Calu3 (cell line): Measurements from ENCODE around the gene ANXA1. TPM values are rescaled to one million over a fixed set of nuclear protein-coding genes. Genes with fewer than 3 reads are reported as not detected.

Experiments
- BruUV-seq: library from RNA; stranded (reverse); fragments of 400-500 nt; replicated peaks from 2 replicates; lab custom pipeline; 2021; lab: Mats Ljungman, UMichigan
- CTCF ChIA-PET: fragments of 300-600 bp; sonication (Branson Sonifier 250); formaldehyde crosslinking; loops from one replicate; lab custom pipeline; 2022; ENCODE audit warnings: antibody characterized with exemption; lab: Charles Lee
- DNase-seq: peaks from one replicate; pipeline ENCODE4 v3.0.0; 2022
- H3K27ac Mint-ChIP-seq: one replicate; pipeline ENCODE4 v1.8.0; 2022; ENCODE audit warnings: mixed read lengths; ENCODE audit not compliant: unreplicated experiment
- H3K27me3 Mint-ChIP-seq: one replicate; pipeline ENCODE4 v1.8.0; 2022; ENCODE audit warnings: mixed read lengths; ENCODE audit not compliant: unreplicated experiment
- H3K36me3 Mint-ChIP-seq: one replicate; pipeline ENCODE4 v1.8.0; 2022; ENCODE audit warnings: mild to moderate bottlenecking, moderate library complexity, mixed read lengths; ENCODE audit not compliant: insufficient read depth, unreplicated experiment
- H3K4me1 Mint-ChIP-seq: one replicate; pipeline ENCODE4 v1.8.0; 2022; ENCODE audit warnings: mild to moderate bottlenecking, low read depth, mixed read lengths; ENCODE audit not compliant: unreplicated experiment
- H3K4me3 Mint-ChIP-seq: one replicate; pipeline ENCODE4 v1.8.0; 2022; ENCODE audit warnings: mild to moderate bottlenecking, low read depth, moderate library complexity, mixed read lengths; ENCODE audit not compliant: unreplicated experiment
- H3K9me3 Mint-ChIP-seq: one replicate; pipeline ENCODE4 v1.8.0; 2022; ENCODE audit warnings: low read depth, mixed read lengths; ENCODE audit not compliant: unreplicated experiment
- CTCF ChIP-seq: fragments of 200-600 bp; IDR thresholded peaks from one replicate; pipeline ENCODE4 v1.8.0; 2022; ENCODE audit warnings: antibody characterized with exemption; ENCODE audit not compliant: unreplicated experiment
- intact Hi-C: fragments of 100-400 bp; cut with micrococcal nuclease; formaldehyde crosslinking; loops from one replicate; pipeline ENCODE4 v1.10.0; 2022; ENCODE audit not compliant: unreplicated experiment
- total RNA-seq: library from RNA; stranded (reverse); gene quantifications from 2 replicates; pipeline ENCODE4 v1.2.3, GENCODE V29; 2022

The ANXA1 gene
- total RNA-seq, 1 experiment from 2014 or later: 458 TPM

GRCh38 chr9:73146111-73146815 is 5.4 kb upstream of the ANXA1 start:
- no peak for DNase-seq
- Mint-ChIP-seq H3K4me1 (peaks cover 55% of the 10 kb centered on the region), H3K9me3 (peaks cover 4% of the 10 kb centered on the region), H3K36me3 (peaks cover 12% of the 10 kb centered on the region), H3K27ac (peak overlapping the region; percentile 68), H3K4me3 (no peak overlapping the region), H3K27me3 (no peaks in the 10 kb centered on the region)
- CTCF ChIA-PET: no interaction called here
- TF ChIP-seq CTCF: no peak
- intact Hi-C loops: no loop called here
- BruUV-seq: no TSS peak

- intact Hi-C loops: no loop called here
- H3K4me1 Mint-ChIP-seq: peaks cover 39% of the 10 kb centered on the region
- H3K27me3 Mint-ChIP-seq: no peaks in the 10 kb centered on the region
- no peak overlapping the region for H3K4me3 Mint-ChIP-seq
- TF ChIP-seq CTCF: no peak
- peaks cover 4% of the 10 kb centered on the region for H3K9me3 Mint-ChIP-seq
- BruUV-seq: no TSS peak
- CTCF ChIA-PET: interaction anchor here (0.9 to 1.7 kb wide), 2 partner anchors 15 to 29 kb away, joined by 3 to 5 read pairs; no protein-coding TSS in a partner anchor
- peak overlapping the region; percentile 90 for H3K27ac Mint-ChIP-seq
- no peak for DNase-seq
- peaks cover 33% of the 10 kb centered on the region for H3K36me3 Mint-ChIP-seq
Measured at GRCh38 chr9:73148447-73148937, 3.2 kb upstream of the ANXA1 start.

GRCh38 chr9:73149371-73150067 is 2.1 kb upstream of the ANXA1 start:
- intact Hi-C loops: no loop called here
- H3K4me3 Mint-ChIP-seq: peak overlapping the region; percentile 51
- no peak for DNase-seq

GRCh38 chr9:73152543-73152844 is 829 bp downstream of the ANXA1 start:
- H3K4me1 Mint-ChIP-seq: peaks cover 22% of the 10 kb centered on the region

More at GRCh38 chr9:73149371-73150067, 2.1 kb upstream of the ANXA1 start:
- Mint-ChIP-seq H3K27ac (peak overlapping the region; percentile 90), H3K36me3 (peaks cover 33% of the 10 kb centered on the region), H3K27me3 (no peaks in the 10 kb centered on the region), H3K9me3 (peaks cover 4% of the 10 kb centered on the region), H3K4me1 (peaks cover 36% of the 10 kb centered on the region)
- no TSS peak for BruUV-seq
- CTCF ChIA-PET: interaction anchor here (0.6 to 1.7 kb wide), 3 partner anchors 16 to 28 kb away, joined by 3 to 5 read pairs (median 3); no protein-coding TSS in a partner anchor
- no peak for TF ChIP-seq CTCF

More at GRCh38 chr9:73152543-73152844, 829 bp downstream of the ANXA1 start:
- no TSS peak for BruUV-seq
- DNase-seq: no peak
- no peaks in the 10 kb centered on the region for H3K27me3 Mint-ChIP-seq
- peak overlapping the region; percentile 80 for H3K4me3 Mint-ChIP-seq
- no peak for TF ChIP-seq CTCF
- H3K27ac Mint-ChIP-seq: peak overlapping the region; percentile 81
- H3K36me3 Mint-ChIP-seq: peaks cover 58% of the 10 kb centered on the region
- intact Hi-C loops: loop anchor here (2.0 kb wide), 1 partner anchor 18 kb away; no protein-coding TSS in a partner anchor
- CTCF ChIA-PET: interaction anchor here (0.9 kb wide), 1 partner anchor 43 kb away, joined by 3 read pairs; no protein-coding TSS in a partner anchor
- H3K9me3 Mint-ChIP-seq: no peaks in the 10 kb centered on the region
